ENCODE data around the gene ZNF710. TPM values are rescaled to one million over a fixed set of nuclear protein-coding genes. Genes with fewer than 3 reads are reported as not detected.
A peak's percentile ranks its signal among the peaks of the same experiment; 100 is the strongest.

ZNF710 gene
- polyA plus RNA-seq, 2 donors = 21.1 to 62.1 TPM

DNA sequence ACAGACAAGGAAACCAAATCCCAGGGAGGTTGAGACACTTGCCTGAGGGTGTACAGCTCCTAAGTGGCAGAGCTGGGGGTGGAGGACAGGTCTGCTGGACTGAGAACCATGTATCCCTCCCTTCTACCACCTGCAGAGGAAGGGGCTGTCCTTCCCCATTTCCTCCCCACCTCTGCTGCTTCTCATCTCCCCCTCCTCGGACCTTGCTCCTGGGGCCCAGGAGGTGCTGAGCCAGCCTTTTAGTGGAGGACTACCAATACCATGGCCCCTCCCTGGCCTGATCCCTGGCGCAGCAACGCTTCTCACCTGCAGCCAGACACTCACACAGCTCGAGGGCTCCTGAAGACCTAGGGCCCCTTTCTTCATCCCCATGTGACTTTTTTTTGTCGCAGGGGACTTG, 50.8 kb downstream of the ZNF710 start:
- no peak overlapping the region for H3K27ac ChIP-seq (ENCODE audit: low read depth in 2 of 2, low read length in 1 of 2)
- H3K9me3 ChIP-seq (ENCODE audit: control insufficient read depth in 2 of 2, insufficient read depth in 1 of 2, low read depth in 1 of 2, low read length in 1 of 2) = no peaks in the 10 kb centered on the region
- peaks cover 0 to 2% of the 10 kb centered on the region in 2 donors for H3K36me3 ChIP-seq (ENCODE audit: control insufficient read depth in 2 of 2, insufficient read depth in 2 of 2, low read length in 1 of 2)
- 80 to 84% methylated on average over 5 of the region's 5 CpGs for WGBS, 2 donors
- H3K4me1 ChIP-seq (ENCODE audit: control insufficient read depth in 2 of 2, insufficient read depth in 2 of 2, low read length in 1 of 2) = peaks cover 3 to 12% of the 10 kb centered on the region in 2 donors
- H3K4me3 ChIP-seq (ENCODE audit: low read depth in 1 of 2, low read length in 2 of 2) = no peak overlapping the region
- no peaks in the 10 kb centered on the region for H3K27me3 ChIP-seq (ENCODE audit: control insufficient read depth in 1 of 2, insufficient read depth in 2 of 2, low read length in 2 of 2)

DNA sequence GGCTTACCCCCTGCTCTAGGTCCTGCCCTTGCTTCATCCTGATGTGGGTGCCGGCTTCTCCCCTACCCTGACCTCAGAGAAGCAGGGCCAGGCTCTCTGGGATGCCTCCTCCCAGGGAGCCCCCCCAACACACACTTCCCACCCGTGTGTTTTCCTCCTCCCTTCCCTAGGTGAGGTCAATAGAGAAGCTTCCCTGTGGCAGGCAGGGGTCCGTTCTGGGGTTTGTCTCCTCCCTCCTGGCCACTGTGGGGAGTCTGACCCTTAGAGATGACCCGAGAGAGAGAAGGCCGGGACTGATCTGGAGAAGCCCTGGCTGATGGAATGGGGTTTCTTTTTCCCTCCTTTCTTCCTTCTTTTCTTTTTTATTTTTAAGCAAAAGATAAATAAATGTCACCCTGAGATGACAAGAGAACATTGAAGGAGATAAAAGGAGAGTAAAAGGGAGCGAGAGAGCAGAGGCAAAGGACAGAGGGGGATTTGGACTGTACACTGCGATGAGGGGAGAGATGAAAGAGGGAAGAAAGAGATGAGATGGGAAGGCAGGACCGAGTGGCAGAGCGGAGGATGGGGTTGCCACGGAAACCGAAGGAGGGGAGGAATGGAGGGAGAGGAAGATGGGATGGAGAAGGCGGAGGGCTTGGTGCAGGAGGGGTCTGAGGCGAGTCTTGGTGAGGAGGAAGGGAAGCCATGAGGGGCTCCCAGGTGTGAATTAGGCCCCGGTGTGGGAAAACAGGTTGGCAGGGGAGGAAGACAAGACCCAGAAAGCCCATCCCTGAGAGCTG, 52.8 kb downstream of the ZNF710 start:
- Histone ChIP-seq H3K9me3 (ENCODE audit: control insufficient read depth in 2 of 2, insufficient read depth in 1 of 2, low read depth in 1 of 2, low read length in 1 of 2) (no peaks in the 10 kb centered on the region), H3K36me3 (ENCODE audit: control insufficient read depth in 2 of 2, insufficient read depth in 2 of 2, low read length in 1 of 2) (peaks cover 0 to 2% of the 10 kb centered on the region in 2 donors), H3K4me3 (ENCODE audit: low read depth in 1 of 2, low read length in 2 of 2) (no peak overlapping the region), H3K4me1 (ENCODE audit: control insufficient read depth in 2 of 2, insufficient read depth in 2 of 2, low read length in 1 of 2) (peaks cover 0 to under 1% of the 10 kb centered on the region in 2 donors), H3K27me3 (ENCODE audit: control insufficient read depth in 1 of 2, insufficient read depth in 2 of 2, low read length in 2 of 2) (no peaks in the 10 kb centered on the region), H3K27ac (ENCODE audit: low read depth in 2 of 2, low read length in 1 of 2) (peak overlapping the region; percentile 9 to 61)
- 84 to 88% methylated on average over 14 of the region's 14 CpGs for WGBS, 2 donors

DNA sequence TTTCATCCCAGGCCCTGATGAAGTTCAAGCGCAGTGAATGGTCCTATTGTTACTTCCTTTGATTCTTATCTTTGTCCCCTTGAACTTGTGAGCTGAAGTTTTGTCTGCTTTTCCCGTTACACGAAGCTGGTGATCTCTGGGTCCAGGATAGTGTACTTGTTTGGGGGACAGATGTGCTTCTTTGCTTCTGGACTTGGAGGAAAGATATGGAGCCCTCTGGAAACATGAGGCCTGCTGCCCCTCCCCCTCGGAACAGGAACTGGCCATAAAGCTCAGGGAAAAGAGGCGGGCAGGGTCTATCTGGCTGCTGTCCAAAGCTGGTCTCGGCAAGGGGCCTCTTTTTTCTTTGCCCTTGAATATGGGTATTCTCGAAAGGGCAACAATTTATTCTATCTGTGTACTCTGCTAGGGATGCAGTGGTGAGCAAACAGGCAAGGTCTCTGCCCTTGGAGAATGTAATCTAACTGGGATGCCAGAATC, 53.5 kb downstream of the ZNF710 start:
- WGBS, 2 donors = 46 to 71% methylated on average over 7 of the region's 7 CpGs
- Histone ChIP-seq H3K9me3 (ENCODE audit: control insufficient read depth in 2 of 2, insufficient read depth in 1 of 2, low read depth in 1 of 2, low read length in 1 of 2) (no peaks in the 10 kb centered on the region), H3K27ac (ENCODE audit: low read depth in 2 of 2, low read length in 1 of 2) (peak overlapping the region; percentile 9 to 61), H3K36me3 (ENCODE audit: control insufficient read depth in 2 of 2, insufficient read depth in 2 of 2, low read length in 1 of 2) (peaks cover 0 to 2% of the 10 kb centered on the region in 2 donors), H3K27me3 (ENCODE audit: control insufficient read depth in 1 of 2, insufficient read depth in 2 of 2, low read length in 2 of 2) (no peaks in the 10 kb centered on the region), H3K4me1 (ENCODE audit: control insufficient read depth in 2 of 2, insufficient read depth in 2 of 2, low read length in 1 of 2) (peaks cover 0 to 8% of the 10 kb centered on the region in 2 donors), H3K4me3 (ENCODE audit: low read depth in 1 of 2, low read length in 2 of 2) (no peak overlapping the region)

DNA sequence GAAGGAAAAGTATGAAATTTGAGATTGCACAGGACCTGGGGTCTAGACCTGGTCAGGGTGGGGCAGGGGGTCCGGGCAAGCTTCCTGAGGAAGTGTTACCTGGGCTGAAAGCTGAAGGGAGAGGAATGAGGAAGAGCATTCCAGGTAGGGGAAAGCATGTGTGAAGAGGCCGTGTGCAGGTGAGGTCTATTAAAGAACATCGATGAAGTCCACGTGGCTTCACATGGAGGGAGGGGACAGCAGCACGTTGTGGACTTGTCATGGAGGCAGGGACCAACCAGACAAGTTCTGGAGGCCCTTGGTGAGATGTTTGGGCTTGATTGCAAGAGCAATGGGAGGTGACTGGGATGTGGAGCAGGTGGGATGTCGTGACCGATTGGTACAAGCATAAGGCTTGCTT, 54.1 kb downstream of the ZNF710 start:
- H3K4me3 ChIP-seq (ENCODE audit: low read depth in 1 of 2, low read length in 2 of 2) = no peak overlapping the region
- no peaks in the 10 kb centered on the region for H3K27me3 ChIP-seq (ENCODE audit: control insufficient read depth in 1 of 2, insufficient read depth in 2 of 2, low read length in 2 of 2)
- H3K36me3 ChIP-seq (ENCODE audit: control insufficient read depth in 2 of 2, insufficient read depth in 2 of 2, low read length in 1 of 2) = peaks cover 0 to 2% of the 10 kb centered on the region in 2 donors
- H3K4me1 ChIP-seq (ENCODE audit: control insufficient read depth in 2 of 2, insufficient read depth in 2 of 2, low read length in 1 of 2) = peaks cover 0 to 8% of the 10 kb centered on the region in 2 donors
- peak overlapping the region in 1 of 2 donors; percentile 29 for H3K27ac ChIP-seq (ENCODE audit: low read depth in 2 of 2, low read length in 1 of 2)
- 75 to 83% methylated on average over 7 of the region's 7 CpGs for WGBS, 2 donors
- no peaks in the 10 kb centered on the region for H3K9me3 ChIP-seq (ENCODE audit: control insufficient read depth in 2 of 2, insufficient read depth in 1 of 2, low read depth in 1 of 2, low read length in 1 of 2)

DNA sequence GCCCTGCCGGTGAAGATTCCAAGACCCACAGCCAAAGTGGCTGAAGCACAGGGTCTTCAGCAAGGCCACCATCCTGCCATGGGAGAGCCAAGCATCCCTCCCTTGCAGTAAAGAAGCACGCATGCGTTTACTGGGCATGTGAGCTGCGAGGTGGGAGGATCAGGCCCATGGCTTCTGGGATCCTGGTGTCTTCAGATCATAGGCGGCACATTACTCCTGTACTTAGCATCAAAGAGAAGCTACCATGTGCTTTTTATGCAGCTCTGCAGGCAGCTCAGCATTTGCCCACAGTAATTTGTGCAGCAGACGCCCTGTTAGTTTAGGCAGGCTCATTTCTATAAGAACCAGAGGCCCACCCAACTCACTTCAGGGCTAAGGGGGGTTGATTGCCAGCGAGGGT, 55.4 kb downstream of the ZNF710 start:
- Histone ChIP-seq H3K36me3 (ENCODE audit: control insufficient read depth in 2 of 2, insufficient read depth in 2 of 2, low read length in 1 of 2) (peaks cover 0 to 2% of the 10 kb centered on the region in 2 donors), H3K27me3 (ENCODE audit: control insufficient read depth in 1 of 2, insufficient read depth in 2 of 2, low read length in 2 of 2) (no peaks in the 10 kb centered on the region), H3K9me3 (ENCODE audit: control insufficient read depth in 2 of 2, insufficient read depth in 1 of 2, low read depth in 1 of 2, low read length in 1 of 2) (no peaks in the 10 kb centered on the region), H3K27ac (ENCODE audit: low read depth in 2 of 2, low read length in 1 of 2) (peak overlapping the region in 1 of 2 donors; percentile 36), H3K4me1 (ENCODE audit: control insufficient read depth in 2 of 2, insufficient read depth in 2 of 2, low read length in 1 of 2) (peaks cover 0 to 11% of the 10 kb centered on the region in 2 donors), H3K4me3 (ENCODE audit: low read depth in 1 of 2, low read length in 2 of 2) (no peak overlapping the region)
- 89 to 92% methylated on average over 7 of the region's 7 CpGs for WGBS, 2 donors

DNA sequence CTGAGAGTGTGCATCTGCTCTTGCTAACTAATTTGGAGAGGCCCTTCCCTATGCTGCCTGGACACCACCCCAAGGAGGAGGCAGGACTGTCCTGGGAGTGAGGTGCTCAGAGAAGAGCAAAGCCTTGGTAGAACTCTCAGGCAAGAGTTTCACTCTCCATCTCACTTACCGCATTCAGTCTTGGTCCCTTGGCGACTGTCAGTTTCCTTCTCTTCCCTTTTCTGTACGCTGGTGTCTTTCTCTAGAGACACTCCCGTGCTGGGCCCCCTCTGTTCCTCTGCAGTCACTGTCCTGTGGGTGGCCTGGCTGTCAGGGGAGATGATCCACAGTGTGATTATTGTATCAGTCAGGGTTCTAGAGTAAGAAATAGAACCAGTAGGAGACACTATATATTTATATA, 57.2 kb downstream of the ZNF710 start:
- Histone ChIP-seq H3K27me3 (ENCODE audit: control insufficient read depth in 1 of 2, insufficient read depth in 2 of 2, low read length in 2 of 2) (no peaks in the 10 kb centered on the region), H3K4me1 (ENCODE audit: control insufficient read depth in 2 of 2, insufficient read depth in 2 of 2, low read length in 1 of 2) (peaks cover 11 to 29% of the 10 kb centered on the region in 2 donors), H3K9me3 (ENCODE audit: control insufficient read depth in 2 of 2, insufficient read depth in 1 of 2, low read depth in 1 of 2, low read length in 1 of 2) (no peaks in the 10 kb centered on the region), H3K36me3 (ENCODE audit: control insufficient read depth in 2 of 2, insufficient read depth in 2 of 2, low read length in 1 of 2) (peaks cover 0 to 2% of the 10 kb centered on the region in 2 donors), H3K4me3 (ENCODE audit: low read depth in 1 of 2, low read length in 2 of 2) (no peak overlapping the region), H3K27ac (ENCODE audit: low read depth in 2 of 2, low read length in 1 of 2) (peak overlapping the region; percentile 7 to 81)
- WGBS, 2 donors = 80 to 86% methylated on average over 4 of the region's 4 CpGs

DNA sequence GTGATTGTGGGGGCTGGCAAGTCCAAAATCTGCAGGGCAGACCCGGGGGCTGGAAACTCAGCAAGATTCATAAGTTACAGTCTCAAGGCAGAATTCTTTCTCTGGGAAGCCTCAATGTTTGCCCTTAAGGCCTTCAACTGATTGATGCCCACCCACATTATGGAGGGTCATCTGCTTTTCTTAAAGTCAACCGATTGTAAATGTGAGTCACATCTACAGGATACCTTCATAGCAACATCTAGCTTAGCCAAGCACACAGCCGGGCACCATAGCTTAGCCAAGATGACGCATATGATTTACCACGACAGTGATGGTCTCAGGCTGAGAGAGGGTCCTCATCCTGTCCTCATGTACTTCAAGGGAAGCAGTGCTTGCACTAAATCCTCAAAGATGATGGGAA, 57.7 kb downstream of the ZNF710 start:
- Histone ChIP-seq H3K4me3 (ENCODE audit: low read depth in 1 of 2, low read length in 2 of 2) (no peak overlapping the region), H3K36me3 (ENCODE audit: control insufficient read depth in 2 of 2, insufficient read depth in 2 of 2, low read length in 1 of 2) (peaks cover 0 to 2% of the 10 kb centered on the region in 2 donors), H3K9me3 (ENCODE audit: control insufficient read depth in 2 of 2, insufficient read depth in 1 of 2, low read depth in 1 of 2, low read length in 1 of 2) (no peaks in the 10 kb centered on the region), H3K27ac (ENCODE audit: low read depth in 2 of 2, low read length in 1 of 2) (peak overlapping the region; percentile 53 to 74), H3K27me3 (ENCODE audit: control insufficient read depth in 1 of 2, insufficient read depth in 2 of 2, low read length in 2 of 2) (no peaks in the 10 kb centered on the region), H3K4me1 (ENCODE audit: control insufficient read depth in 2 of 2, insufficient read depth in 2 of 2, low read length in 1 of 2) (peaks cover 11 to 34% of the 10 kb centered on the region in 2 donors)
- WGBS, 2 donors = 92 to 100% methylated on average over 5 of the region's 5 CpGs

DNA sequence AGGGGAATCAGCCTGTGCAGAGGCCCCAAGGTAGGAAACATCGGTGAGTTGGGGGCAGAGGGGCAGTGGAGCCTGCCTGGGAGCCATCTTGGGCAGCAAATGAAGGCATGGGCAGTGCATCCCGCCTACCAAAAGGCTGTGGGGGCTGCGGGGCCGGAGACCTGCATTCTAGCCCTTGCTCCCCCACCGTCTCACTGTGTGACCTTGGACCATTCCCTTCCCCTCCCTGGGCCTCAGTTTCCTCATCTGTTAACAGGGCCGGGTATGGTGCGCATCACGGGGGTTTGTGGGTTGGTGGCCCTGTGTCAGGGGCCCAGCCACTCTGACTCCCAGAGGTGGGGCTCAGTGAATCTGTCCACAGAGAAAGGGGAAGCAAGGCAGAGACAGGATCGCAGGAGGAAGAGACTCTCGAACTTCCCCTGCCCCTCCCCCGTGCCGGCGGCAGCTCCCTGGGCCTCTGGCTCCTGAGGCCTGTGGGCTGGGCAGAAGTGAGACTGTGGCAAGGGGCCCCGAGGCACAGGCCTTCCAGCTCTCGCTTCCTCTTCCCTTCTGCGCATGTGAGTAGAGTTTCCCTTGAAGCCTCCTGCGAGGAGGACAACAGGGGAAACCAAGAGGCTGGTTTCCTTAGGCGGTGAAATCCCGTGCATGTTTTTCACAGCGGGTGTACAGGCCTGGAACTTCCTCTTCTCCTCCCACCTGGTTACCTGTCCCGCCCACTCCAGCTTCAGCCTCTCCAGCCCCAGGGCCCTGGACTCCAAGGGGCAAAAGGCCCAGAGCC, 58.3 kb downstream of the ZNF710 start:
- Histone ChIP-seq H3K36me3 (ENCODE audit: control insufficient read depth in 2 of 2, insufficient read depth in 2 of 2, low read length in 1 of 2) (peaks cover 0 to 2% of the 10 kb centered on the region in 2 donors), H3K27ac (ENCODE audit: low read depth in 2 of 2, low read length in 1 of 2) (peak overlapping the region; percentile 53 to 74), H3K27me3 (ENCODE audit: control insufficient read depth in 1 of 2, insufficient read depth in 2 of 2, low read length in 2 of 2) (no peaks in the 10 kb centered on the region), H3K4me1 (ENCODE audit: control insufficient read depth in 2 of 2, insufficient read depth in 2 of 2, low read length in 1 of 2) (peaks cover 11 to 34% of the 10 kb centered on the region in 2 donors), H3K4me3 (ENCODE audit: low read depth in 1 of 2, low read length in 2 of 2) (no peak overlapping the region), H3K9me3 (ENCODE audit: control insufficient read depth in 2 of 2, insufficient read depth in 1 of 2, low read depth in 1 of 2, low read length in 1 of 2) (no peaks in the 10 kb centered on the region)
- 51 to 66% methylated on average over 21 of the region's 21 CpGs for WGBS, 2 donors

DNA sequence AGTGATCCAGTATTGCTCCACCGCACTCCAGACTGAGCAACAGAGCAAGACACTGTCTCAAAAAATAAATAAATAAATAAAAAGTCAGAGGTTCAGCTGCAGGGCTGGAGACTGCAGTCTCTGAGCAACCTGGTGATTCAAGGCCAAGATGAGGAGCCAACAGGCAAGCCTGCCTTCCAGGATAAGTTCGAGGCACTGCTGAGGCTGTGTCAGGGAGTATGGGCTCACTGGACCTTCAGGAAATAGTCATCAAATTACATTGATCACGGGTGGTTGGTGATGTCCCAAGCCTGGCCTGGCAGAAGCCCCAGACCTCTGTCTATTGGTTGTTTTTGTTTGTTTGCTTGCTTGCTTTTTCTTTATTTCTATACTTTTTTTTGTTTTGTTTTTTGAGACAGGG, 59.7 kb downstream of the ZNF710 start:
- H3K27me3 ChIP-seq (ENCODE audit: control insufficient read depth in 1 of 2, insufficient read depth in 2 of 2, low read length in 2 of 2) = no peaks in the 10 kb centered on the region
- H3K4me1 ChIP-seq (ENCODE audit: control insufficient read depth in 2 of 2, insufficient read depth in 2 of 2, low read length in 1 of 2) = peaks cover 13 to 38% of the 10 kb centered on the region in 2 donors
- 68 to 79% methylated on average over 3 of the region's 3 CpGs for WGBS, 2 donors
- no peaks in the 10 kb centered on the region for H3K36me3 ChIP-seq (ENCODE audit: control insufficient read depth in 2 of 2, insufficient read depth in 2 of 2, low read length in 1 of 2)
- H3K4me3 ChIP-seq (ENCODE audit: low read depth in 1 of 2, low read length in 2 of 2) = no peak overlapping the region
- peak overlapping the region; percentile 27 to 95 for H3K27ac ChIP-seq (ENCODE audit: low read depth in 2 of 2, low read length in 1 of 2)
- H3K9me3 ChIP-seq (ENCODE audit: control insufficient read depth in 2 of 2, insufficient read depth in 1 of 2, low read depth in 1 of 2, low read length in 1 of 2) = no peaks in the 10 kb centered on the region

Data from esophagus (tissue), 2 donors.